GM19324 (cell line): ENCODE measurements around the gene CGNL1.

Source experiments
- ATAC-seq: cut with Tn5 transposase; IDR thresholded peaks from one replicate; pipeline ENCODE4 v1.9.1; 2021; ENCODE audit warnings: mild to moderate bottlenecking, moderate library complexity; ENCODE audit not compliant: unreplicated experiment, low FRiP score

CGNL1 gene

GRCh38 chr15:57418635-57419034 lies 42.3 kb downstream of the CGNL1 start:
- ATAC-seq: no peak

GRCh38 chr15:57419335-57419734 lies 43.0 kb downstream of the CGNL1 start:
- no peak for ATAC-seq

GRCh38 chr15:57421110-57421509 lies 44.8 kb downstream of the CGNL1 start:
- ATAC-seq: no peak

GRCh38 chr15:57421551-57421950 lies 45.2 kb downstream of the CGNL1 start:
- ATAC-seq: no peak

GRCh38 chr15:57422113-57422754 lies 45.9 kb downstream of the CGNL1 start:
- peak; percentile 58 for ATAC-seq

- ATAC-seq: no peak
Measured at GRCh38 chr15:57423599-57424140, 47.4 kb downstream of the CGNL1 start.

- no peak for ATAC-seq
Measured at GRCh38 chr15:57424628-57425405, 48.5 kb downstream of the CGNL1 start.

- ATAC-seq: no peak
Measured at GRCh38 chr15:57425842-57426241, 49.5 kb downstream of the CGNL1 start.

GRCh38 chr15:57427367-57427821 lies 51.1 kb downstream of the CGNL1 start:
- no peak for ATAC-seq

GRCh38 chr15:57432141-57432741 lies 55.9 kb downstream of the CGNL1 start:
- ATAC-seq: no peak

GRCh38 chr15:57436166-57436565 lies 59.9 kb downstream of the CGNL1 start:
- ATAC-seq: no peak

GRCh38 chr15:57436961-57437360 lies 60.7 kb downstream of the CGNL1 start:
- no peak for ATAC-seq

GRCh38 chr15:57437564-57437963 lies 61.3 kb downstream of the CGNL1 start:
- no peak for ATAC-seq

- ATAC-seq: no peak
Measured at GRCh38 chr15:57438166-57438565, 61.9 kb downstream of the CGNL1 start.

GRCh38 chr15:57439128-57440027 lies 63.1 kb downstream of the CGNL1 start:
- ATAC-seq: no peak

GRCh38 chr15:57440167-57440566 lies 63.9 kb downstream of the CGNL1 start:
- ATAC-seq: no peak

GRCh38 chr15:57440799-57441198 lies 64.5 kb downstream of the CGNL1 start:
- ATAC-seq: no peak

- no peak for ATAC-seq
Measured at GRCh38 chr15:57442335-57442734, 66.0 kb downstream of the CGNL1 start.

GRCh38 chr15:57443486-57443885 lies 67.2 kb downstream of the CGNL1 start:
- no peak for ATAC-seq

- ATAC-seq: no peak
Measured at GRCh38 chr15:57444877-57445513, 68.7 kb downstream of the CGNL1 start.
